ENCODE measurements around the gene GPI. TPM values are rescaled to one million over a fixed set of nuclear protein-coding genes. Genes with fewer than 3 reads are reported as not detected.

GPI gene
- total RNA-seq, 2 experiments from 2014 or later, result 111 to 218 TPM

DNA sequence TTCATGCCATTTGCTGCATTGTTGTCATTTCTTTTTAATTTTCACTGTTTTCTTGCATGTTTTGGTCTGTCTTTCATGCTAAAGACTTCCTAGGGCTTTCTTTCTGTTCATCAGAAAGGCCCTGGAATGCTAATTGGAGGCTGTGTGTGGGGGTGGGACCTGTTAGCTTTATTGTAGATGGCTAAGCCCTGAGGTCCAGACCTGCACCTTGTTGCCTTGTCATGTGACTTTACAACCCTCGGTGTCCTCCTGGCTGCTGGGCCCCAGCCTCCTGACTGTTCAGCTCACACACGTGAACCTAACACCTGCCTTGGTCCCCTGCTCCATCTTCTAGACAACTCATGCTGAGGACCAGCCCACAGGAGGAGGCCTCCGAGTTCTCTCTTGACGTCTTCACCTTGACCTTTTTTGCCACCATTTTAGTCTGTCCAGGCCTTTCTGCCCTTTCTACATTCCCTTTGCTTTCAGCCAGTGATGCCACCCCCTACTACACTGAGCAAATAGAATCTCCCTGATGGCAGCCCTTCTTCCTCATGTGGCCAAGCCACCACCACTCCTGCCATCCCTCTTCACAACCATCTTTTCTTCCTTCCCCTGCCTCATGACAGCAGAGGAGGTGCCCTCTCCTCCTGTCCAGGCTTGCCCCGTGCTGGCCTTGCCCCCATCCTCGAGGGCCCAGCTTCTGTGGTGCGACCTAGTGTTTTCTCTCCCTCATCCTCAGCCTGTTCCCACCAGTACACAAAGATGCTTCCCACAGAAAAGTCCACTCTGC is 41.4 kb upstream of the GPI start:
- Histone ChIP-seq H3K4me2 (ENCODE audit: low read length) (no peak overlapping the region), H3K4me3 (ENCODE audit: low read depth, low read length, poor library complexity, severe bottlenecking) (no peak overlapping the region), H3K27ac (ENCODE audit: low read depth, low read length, poor library complexity, severe bottlenecking) (no peak overlapping the region), H3K9me3 (ENCODE audit: low read length) (no peaks in the 10 kb centered on the region), H3K4me1 (ENCODE audit: insufficient read depth, low read length, poor library complexity, severe bottlenecking) (no peaks in the 10 kb centered on the region), H3K79me2 (ENCODE audit: insufficient read depth, low read depth, low read length) (no peaks in the 10 kb centered on the region), H3K36me3 (ENCODE audit: insufficient read depth, low read length) (peaks cover 28% of the 10 kb centered on the region; the same call in 1 of the 2 replicates), H2AFZ (ENCODE audit: low read length) (no peak overlapping the region), H3K9me2 (ENCODE audit: insufficient read depth, low read length) (no peaks in the 10 kb centered on the region), H4K20me1 (ENCODE audit: insufficient read depth, low read length) (no peaks in the 10 kb centered on the region)
- TF ChIP-seq, protein P1, sequence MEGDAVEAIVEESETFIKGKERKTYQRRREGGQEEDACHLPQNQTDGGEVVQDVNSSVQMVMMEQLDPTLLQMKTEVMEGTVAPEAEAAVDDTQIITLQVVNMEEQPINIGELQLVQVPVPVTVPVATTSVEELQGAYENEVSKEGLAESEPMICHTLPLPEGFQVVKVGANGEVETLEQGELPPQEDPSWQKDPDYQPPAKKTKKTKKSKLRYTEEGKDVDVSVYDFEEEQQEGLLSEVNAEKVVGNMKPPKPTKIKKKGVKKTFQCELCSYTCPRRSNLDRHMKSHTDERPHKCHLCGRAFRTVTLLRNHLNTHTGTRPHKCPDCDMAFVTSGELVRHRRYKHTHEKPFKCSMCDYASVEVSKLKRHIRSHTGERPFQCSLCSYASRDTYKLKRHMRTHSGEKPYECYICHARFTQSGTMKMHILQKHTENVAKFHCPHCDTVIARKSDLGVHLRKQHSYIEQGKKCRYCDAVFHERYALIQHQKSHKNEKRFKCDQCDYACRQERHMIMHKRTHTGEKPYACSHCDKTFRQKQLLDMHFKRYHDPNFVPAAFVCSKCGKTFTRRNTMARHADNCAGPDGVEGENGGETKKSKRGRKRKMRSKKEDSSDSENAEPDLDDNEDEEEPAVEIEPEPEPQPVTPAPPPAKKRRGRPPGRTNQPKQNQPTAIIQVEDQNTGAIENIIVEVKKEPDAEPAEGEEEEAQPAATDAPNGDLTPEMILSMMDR (conservative IDR thresholded peaks at IDR 0.05; ENCODE audit: low read length), result no peak
- no peak for TF ChIP-seq EZH2phosphoT487 (IDR thresholded peaks at IDR 0.05; ENCODE audit: borderline replicate concordance, low read depth, low read length)
- no peak for DNase-seq (ENCODE audit: low spot score)
- intact Hi-C loops (cut with micrococcal nuclease; ENCODE audit: unreplicated experiment), result no loop called here
- no TSS peak for BruUV-seq (replicated peaks)
- ChIA-PET CTCF (ENCODE audit: unreplicated experiment) (no interaction called here), POLR2A (no interaction called here)

DNA sequence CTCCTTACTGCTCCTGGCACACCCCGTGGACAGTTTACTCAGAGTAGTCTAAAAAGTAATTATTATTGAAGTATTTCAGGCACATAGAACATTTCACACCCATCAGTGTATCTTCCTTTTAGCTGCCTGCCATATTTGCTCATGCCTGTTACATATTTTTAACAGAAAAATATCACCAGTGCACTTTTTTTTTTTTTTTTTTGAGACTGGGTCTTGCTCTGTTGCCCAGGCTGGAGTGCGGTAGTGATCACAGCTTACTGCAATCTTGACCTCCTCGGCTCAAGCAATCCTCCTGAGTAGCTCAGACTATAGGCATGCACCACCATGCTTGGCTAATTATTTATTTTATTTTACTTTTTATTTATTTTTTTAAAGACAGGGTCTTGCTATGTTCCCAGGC is 40.7 kb upstream of the GPI start:
- no peaks in the 10 kb centered on the region for H3K9me3 ChIP-seq (ENCODE audit: low read length)
- no peak overlapping the region for H3K4me2 ChIP-seq (ENCODE audit: low read length)
- no peak overlapping the region for H2AFZ ChIP-seq (ENCODE audit: low read length)
- no TSS peak for BruUV-seq (replicated peaks)
- no peaks in the 10 kb centered on the region for H3K79me2 ChIP-seq (ENCODE audit: insufficient read depth, low read depth, low read length)
- intact Hi-C loops (cut with micrococcal nuclease; ENCODE audit: unreplicated experiment), result no loop called here
- no peaks in the 10 kb centered on the region for H4K20me1 ChIP-seq (ENCODE audit: insufficient read depth, low read length)
- no peaks in the 10 kb centered on the region for H3K4me1 ChIP-seq (ENCODE audit: insufficient read depth, low read length, poor library complexity, severe bottlenecking)
- no peaks in the 10 kb centered on the region for H3K9me2 ChIP-seq (ENCODE audit: insufficient read depth, low read length)
- H3K27ac ChIP-seq (ENCODE audit: low read depth, low read length, poor library complexity, severe bottlenecking), result no peak overlapping the region
- H3K4me3 ChIP-seq (ENCODE audit: low read depth, low read length, poor library complexity, severe bottlenecking), result no peak overlapping the region
- TF ChIP-seq, protein P1 (conservative IDR thresholded peaks at IDR 0.05; ENCODE audit: low read length), result no peak
- no peak for TF ChIP-seq EZH2phosphoT487 (IDR thresholded peaks at IDR 0.05; ENCODE audit: borderline replicate concordance, low read depth, low read length)
- POLR2A ChIA-PET, result interaction anchor here (0.6 kb wide), 2 partner anchors 116 to 1168 kb away, joined by 3 read pairs; no protein-coding TSS in a partner anchor
- CTCF ChIA-PET (ENCODE audit: unreplicated experiment), result no interaction called here
- H3K36me3 ChIP-seq (ENCODE audit: insufficient read depth, low read length), result peaks cover 33% of the 10 kb centered on the region; the same call in 1 of the 2 replicates
- DNase-seq (ENCODE audit: low spot score), result no peak

DNA sequence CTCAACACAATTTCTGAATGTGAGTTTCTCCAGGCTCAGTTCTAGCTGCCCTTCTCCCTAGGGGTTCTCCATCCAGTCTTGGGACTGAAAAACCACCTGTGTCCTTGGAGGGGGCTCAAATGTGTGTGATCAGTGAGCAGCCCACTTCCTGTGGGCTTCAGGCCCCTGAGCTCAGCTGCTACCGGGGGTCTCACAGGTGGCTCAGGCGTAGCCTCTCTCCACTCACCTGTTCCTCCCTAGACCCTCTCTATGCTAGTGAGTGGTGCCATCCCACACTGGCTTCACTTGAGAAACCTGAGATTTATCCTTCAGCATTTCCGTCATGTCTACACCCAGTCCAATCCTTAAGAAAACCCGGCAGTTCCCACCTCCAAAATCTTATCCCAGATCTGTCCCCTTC is 39.8 kb upstream of the GPI start:
- H3K79me2 ChIP-seq (ENCODE audit: insufficient read depth, low read depth, low read length), result no peaks in the 10 kb centered on the region
- H3K9me3 ChIP-seq (ENCODE audit: low read length), result no peaks in the 10 kb centered on the region
- ChIA-PET CTCF (ENCODE audit: unreplicated experiment) (no interaction called here), POLR2A (no interaction called here)
- no peak overlapping the region for H3K4me3 ChIP-seq (ENCODE audit: low read depth, low read length, poor library complexity, severe bottlenecking)
- H4K20me1 ChIP-seq (ENCODE audit: insufficient read depth, low read length), result no peaks in the 10 kb centered on the region
- H3K4me1 ChIP-seq (ENCODE audit: insufficient read depth, low read length, poor library complexity, severe bottlenecking), result no peaks in the 10 kb centered on the region
- no TSS peak for BruUV-seq (replicated peaks)
- H3K9me2 ChIP-seq (ENCODE audit: insufficient read depth, low read length), result no peaks in the 10 kb centered on the region
- H3K36me3 ChIP-seq (ENCODE audit: insufficient read depth, low read length), result peaks cover 37% of the 10 kb centered on the region
- DNase-seq (ENCODE audit: low spot score), result no peak
- intact Hi-C loops (cut with micrococcal nuclease; ENCODE audit: unreplicated experiment), result no loop called here
- H2AFZ ChIP-seq (ENCODE audit: low read length), result no peak overlapping the region
- no peak for TF ChIP-seq EZH2phosphoT487 (IDR thresholded peaks at IDR 0.05; ENCODE audit: borderline replicate concordance, low read depth, low read length)
- TF ChIP-seq, protein P1 (conservative IDR thresholded peaks at IDR 0.05; ENCODE audit: low read length), result no peak
- H3K4me2 ChIP-seq (ENCODE audit: low read length), result no peak overlapping the region
- H3K27ac ChIP-seq (ENCODE audit: low read depth, low read length, poor library complexity, severe bottlenecking), result no peak overlapping the region

Data from OCI-LY7 (cell line).